Esophagus muscularis mucosa (tissue), 3 donors: ENCODE results near the gene ZNF292.

ENCODE experiments used
- POLR2AphosphoS5 ChIP-seq, 2 donors: sonication (generic); formaldehyde crosslinking; IDR thresholded peaks; one replicate each; pipeline ENCODE4 v1.6.1; 2017; ENCODE audit warnings: antibody characterized with exemption in 2 of 2
- TF ChIP-seq, protein P1 (sequence below), 3 experiments: fragments of 200-600 bp in 2 of 3; fragments of 450-650 bp in 1 of 3; sonication (generic) in 2 of 3; IDR thresholded peaks; one replicate each; pipeline ENCODE4 v1.5.1; 2017 to 2019; ENCODE audit warnings: antibody characterized with exemption in 3 of 3, mild to moderate bottlenecking in 2 of 3, moderate library complexity in 1 of 3

DNA sequence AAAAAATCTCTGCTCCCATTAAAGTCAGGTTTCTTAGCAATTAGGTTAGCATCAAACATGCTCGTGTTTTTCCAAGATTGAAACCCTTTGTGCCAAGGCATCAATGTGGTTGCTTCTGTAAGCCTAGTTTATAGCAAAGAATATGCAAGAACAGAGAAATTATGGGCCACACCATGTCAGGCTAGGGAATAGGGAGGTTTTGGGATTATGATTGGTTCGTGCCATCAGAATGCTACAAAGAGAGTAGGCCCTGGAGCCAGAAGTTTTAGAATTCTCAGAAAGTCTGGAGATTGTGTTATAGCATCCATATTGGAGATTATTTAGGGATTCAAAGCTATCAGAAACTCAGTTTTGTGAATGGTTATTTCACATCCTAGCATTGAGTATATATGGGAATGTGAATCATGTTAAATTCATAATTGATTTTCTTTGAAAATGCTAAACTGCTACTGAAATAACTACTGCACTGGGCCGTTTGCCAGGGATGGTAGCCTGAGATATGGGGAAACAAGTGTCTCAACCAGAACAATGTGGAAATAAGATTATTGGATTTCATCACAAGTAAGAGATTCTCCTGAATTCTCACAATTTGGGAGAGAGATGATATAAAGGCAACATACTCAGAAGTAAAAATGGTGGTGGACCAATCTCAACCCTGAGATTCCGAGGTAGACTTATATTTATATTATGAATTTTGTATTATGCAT, 45.3 kb downstream of the ZNF292 start:
- no peak for TF ChIP-seq POLR2AphosphoS5 (IDR thresholded peaks at IDR 0.05)
- TF ChIP-seq, protein P1, sequence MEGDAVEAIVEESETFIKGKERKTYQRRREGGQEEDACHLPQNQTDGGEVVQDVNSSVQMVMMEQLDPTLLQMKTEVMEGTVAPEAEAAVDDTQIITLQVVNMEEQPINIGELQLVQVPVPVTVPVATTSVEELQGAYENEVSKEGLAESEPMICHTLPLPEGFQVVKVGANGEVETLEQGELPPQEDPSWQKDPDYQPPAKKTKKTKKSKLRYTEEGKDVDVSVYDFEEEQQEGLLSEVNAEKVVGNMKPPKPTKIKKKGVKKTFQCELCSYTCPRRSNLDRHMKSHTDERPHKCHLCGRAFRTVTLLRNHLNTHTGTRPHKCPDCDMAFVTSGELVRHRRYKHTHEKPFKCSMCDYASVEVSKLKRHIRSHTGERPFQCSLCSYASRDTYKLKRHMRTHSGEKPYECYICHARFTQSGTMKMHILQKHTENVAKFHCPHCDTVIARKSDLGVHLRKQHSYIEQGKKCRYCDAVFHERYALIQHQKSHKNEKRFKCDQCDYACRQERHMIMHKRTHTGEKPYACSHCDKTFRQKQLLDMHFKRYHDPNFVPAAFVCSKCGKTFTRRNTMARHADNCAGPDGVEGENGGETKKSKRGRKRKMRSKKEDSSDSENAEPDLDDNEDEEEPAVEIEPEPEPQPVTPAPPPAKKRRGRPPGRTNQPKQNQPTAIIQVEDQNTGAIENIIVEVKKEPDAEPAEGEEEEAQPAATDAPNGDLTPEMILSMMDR (IDR thresholded peaks at IDR 0.05), result no peak
